HEK293 (cell line): ENCODE results near the gene SH3BGRL3.
A peak's percentile ranks its signal among the peaks of the same experiment; 100 is the strongest.

Experiments used
- CTCF ChIA-PET: fragments of 350-600 bp; formaldehyde crosslinking; extraction: SDS; loops from one replicate; lab custom pipeline; 2021; ENCODE audit warnings: antibody characterized with exemption; lab: Yijun Ruan, JAX
- POLR2A ChIA-PET: fragments of 300-600 bp; formaldehyde crosslinking; extraction: SDS; loops from one replicate; lab custom pipeline; 2020; ENCODE audit warnings: antibody characterized with exemption, inconsistent platforms; lab: Yijun Ruan, JAX
- H3K27ac ChIP-seq: fragments of 200-500 bp; sonication (Bioruptor generic); 2 replicates; pipeline ENCODE4 v1.5.1; 2014; ENCODE audit warnings: low read depth, low read length, control low read depth, inconsistent platforms; ENCODE audit errors: extremely low read depth
- H3K36me3 ChIP-seq, 2 experiments: fragments of 200-500 bp in 1 of 2; sonication (Bioruptor generic) in 1 of 2; 1 replicate in 1 of 2; 2 replicates in 1 of 2; pipeline ENCODE4 v1.5.1; 2014 to 2017; ENCODE audit warnings: inconsistent platforms in 2 of 2, low read length in 2 of 2; ENCODE audit not compliant: control insufficient read depth in 2 of 2, insufficient read depth in 1 of 2
- H3K4me1 ChIP-seq: fragments of 200-500 bp; sonication (Bioruptor generic); 2 replicates; pipeline ENCODE4 v1.5.1; 2014; ENCODE audit warnings: mild to moderate bottlenecking, low read length, inconsistent platforms; ENCODE audit not compliant: control insufficient read depth, insufficient read depth
- H3K4me3 ChIP-seq: 2 replicates; pipeline ENCODE4 v1.5.1; 2011; ENCODE audit warnings: low read depth, mild to moderate bottlenecking, control low read depth, low read length, moderate library complexity
- H3K9me3 ChIP-seq: fragments of 200-500 bp; sonication (Bioruptor generic); 2 replicates; pipeline ENCODE4 v1.5.1; 2014; ENCODE audit warnings: low read depth, low read length, inconsistent platforms; ENCODE audit not compliant: control insufficient read depth, insufficient read depth
- HOXA7 ChIP-seq: sonication (generic); formaldehyde crosslinking; IDR thresholded peaks from 2 replicates; pipeline ENCODE4 v1.8.1; 2022; ENCODE audit warnings: missing genetic modification reagents, borderline replicate concordance
- KLF17 ChIP-seq: fragments of 450-650 bp; formaldehyde crosslinking; IDR thresholded peaks from 2 replicates; pipeline ENCODE4 v1.5.1; 2016; ENCODE audit warnings: missing biosample characterization, missing genetic modification characterization
- SCRT2 ChIP-seq: fragments of 450-650 bp; formaldehyde crosslinking; IDR thresholded peaks from 2 replicates; pipeline ENCODE4 v1.5.1; 2016; ENCODE audit warnings: missing biosample characterization, missing genetic modification characterization
- SP3 ChIP-seq: fragments of 450-650 bp; formaldehyde crosslinking; IDR thresholded peaks from 2 replicates; pipeline ENCODE4 v1.5.1; 2016; ENCODE audit warnings: missing biosample characterization, missing genetic modification characterization
- TSHZ1 ChIP-seq: fragments of 450-650 bp; formaldehyde crosslinking; IDR thresholded peaks from 2 replicates; pipeline ENCODE4 v1.5.1; 2016; ENCODE audit warnings: missing biosample characterization, missing genetic modification characterization, borderline replicate concordance
- YY1 ChIP-seq: fragments of 450-650 bp; formaldehyde crosslinking; IDR thresholded peaks from 2 replicates; pipeline ENCODE4 v1.5.1; 2018; ENCODE audit warnings: missing biosample characterization, missing genetic modification characterization
- ZBTB21 ChIP-seq: fragments of 450-650 bp; formaldehyde crosslinking; IDR thresholded peaks from 2 replicates; pipeline ENCODE4 v1.5.1; 2017; ENCODE audit warnings: missing biosample characterization, missing genetic modification characterization
- ZNF132 ChIP-seq: fragments of 450-650 bp; formaldehyde crosslinking; IDR thresholded peaks from 2 replicates; pipeline ENCODE4 v1.5.1; 2017; ENCODE audit warnings: missing biosample characterization, missing genetic modification characterization, borderline replicate concordance
- ZNF148 ChIP-seq: fragments of 450-650 bp; formaldehyde crosslinking; IDR thresholded peaks from 2 replicates; pipeline ENCODE4 v1.5.0; 2017; ENCODE audit warnings: missing biosample characterization, missing genetic modification characterization, borderline replicate concordance
- ZNF184 ChIP-seq: fragments of 450-650 bp; IDR thresholded peaks from 2 replicates; pipeline ENCODE4 v1.5.1; 2018; ENCODE audit warnings: missing biosample characterization, mild to moderate bottlenecking, missing genetic modification characterization
- ZNF302 ChIP-seq: fragments of 450-650 bp; formaldehyde crosslinking; IDR thresholded peaks from 2 replicates; pipeline ENCODE4 v1.5.1; 2016; ENCODE audit warnings: missing biosample characterization, missing genetic modification characterization, low read depth
- ZNF335 ChIP-seq: fragments of 450-650 bp; formaldehyde crosslinking; conservative IDR thresholded peaks from 2 replicates; pipeline ENCODE4 v1.5.1; 2016; ENCODE audit warnings: missing biosample characterization, missing genetic modification characterization
- ZNF48 ChIP-seq: fragments of 450-650 bp; formaldehyde crosslinking; IDR thresholded peaks from 2 replicates; pipeline ENCODE4 v1.5.1; 2016; ENCODE audit warnings: missing biosample characterization, missing genetic modification characterization
- ZNF555 ChIP-seq: fragments of 450-650 bp; formaldehyde crosslinking; conservative IDR thresholded peaks from 2 replicates; pipeline ENCODE4 v1.5.1; 2017; ENCODE audit warnings: missing biosample characterization, mild to moderate bottlenecking, missing genetic modification characterization, inconsistent platforms
- ZNF600 ChIP-seq: fragments of 450-650 bp; formaldehyde crosslinking; IDR thresholded peaks from 2 replicates; pipeline ENCODE4 v1.5.1; 2016; ENCODE audit warnings: missing biosample characterization, missing genetic modification characterization
- ZNF623 ChIP-seq: fragments of 450-650 bp; formaldehyde crosslinking; IDR thresholded peaks from 2 replicates; pipeline ENCODE4 v1.5.1; 2016; ENCODE audit warnings: missing biosample characterization, missing genetic modification characterization
- ZNF639 ChIP-seq: fragments of 450-650 bp; formaldehyde crosslinking; IDR thresholded peaks from 2 replicates; pipeline ENCODE4 v1.5.1; 2016; ENCODE audit warnings: missing biosample characterization, missing genetic modification characterization
- TF ChIP-seq, protein P1 (sequence below): fragments of 450-650 bp; formaldehyde crosslinking; IDR thresholded peaks from 2 replicates; pipeline ENCODE4 v1.5.1; 2016; ENCODE audit warnings: missing biosample characterization, missing genetic modification characterization

The SH3BGRL3 gene

GRCh38 chr1:26306290-26307229, 26.7 kb downstream of the SH3BGRL3 start, which contains the start of gene UBXN11 (continued):
- TF ChIP-seq, protein P1, sequence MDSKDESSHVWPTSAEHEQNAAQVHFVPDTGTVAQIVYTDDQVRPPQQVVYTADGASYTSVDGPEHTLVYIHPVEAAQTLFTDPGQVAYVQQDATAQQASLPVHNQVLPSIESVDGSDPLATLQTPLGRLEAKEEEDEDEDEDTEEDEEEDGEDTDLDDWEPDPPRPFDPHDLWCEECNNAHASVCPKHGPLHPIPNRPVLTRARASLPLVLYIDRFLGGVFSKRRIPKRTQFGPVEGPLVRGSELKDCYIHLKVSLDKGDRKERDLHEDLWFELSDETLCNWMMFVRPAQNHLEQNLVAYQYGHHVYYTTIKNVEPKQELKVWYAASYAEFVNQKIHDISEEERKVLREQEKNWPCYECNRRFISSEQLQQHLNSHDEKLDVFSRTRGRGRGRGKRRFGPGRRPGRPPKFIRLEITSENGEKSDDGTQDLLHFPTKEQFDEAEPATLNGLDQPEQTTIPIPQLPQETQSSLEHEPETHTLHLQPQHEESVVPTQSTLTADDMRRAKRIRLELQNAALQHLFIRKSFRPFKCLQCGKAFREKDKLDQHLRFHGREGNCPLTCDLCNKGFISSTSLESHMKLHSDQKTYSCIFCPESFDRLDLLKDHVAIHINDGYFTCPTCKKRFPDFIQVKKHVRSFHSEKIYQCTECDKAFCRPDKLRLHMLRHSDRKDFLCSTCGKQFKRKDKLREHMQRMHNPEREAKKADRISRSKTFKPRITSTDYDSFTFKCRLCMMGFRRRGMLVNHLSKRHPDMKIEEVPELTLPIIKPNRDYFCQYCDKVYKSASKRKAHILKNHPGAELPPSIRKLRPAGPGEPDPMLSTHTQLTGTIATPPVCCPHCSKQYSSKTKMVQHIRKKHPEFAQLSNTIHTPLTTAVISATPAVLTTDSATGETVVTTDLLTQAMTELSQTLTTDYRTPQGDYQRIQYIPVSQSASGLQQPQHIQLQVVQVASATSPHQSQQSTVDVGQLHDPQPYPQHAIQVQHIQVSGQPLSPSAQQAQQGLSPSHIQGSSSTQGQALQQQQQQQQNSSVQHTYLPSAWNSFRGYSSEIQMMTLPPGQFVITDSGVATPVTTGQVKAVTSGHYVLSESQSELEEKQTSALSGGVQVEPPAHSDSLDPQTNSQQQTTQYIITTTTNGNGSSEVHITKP (tag by site-specific recombination) = peak; percentile 76
- TF ChIP-seq TSHZ1 (tag by site-specific recombination) (no peak), ZNF132 (tag by site-specific recombination) (no peak), HOXA7 (no peak), ZNF148 (tag by site-specific recombination) (no peak), ZNF302 (tag by site-specific recombination) (no peak), YY1 (tag by site-specific recombination) (peak; percentile 85), ZNF48 (tag by site-specific recombination) (no peak), ZNF639 (tag by site-specific recombination) (no peak), ZNF623 (tag by site-specific recombination) (no peak), ZNF184 (tag by site-specific recombination) (no peak), ZBTB21 (tag by site-specific recombination) (no peak)

DNA sequence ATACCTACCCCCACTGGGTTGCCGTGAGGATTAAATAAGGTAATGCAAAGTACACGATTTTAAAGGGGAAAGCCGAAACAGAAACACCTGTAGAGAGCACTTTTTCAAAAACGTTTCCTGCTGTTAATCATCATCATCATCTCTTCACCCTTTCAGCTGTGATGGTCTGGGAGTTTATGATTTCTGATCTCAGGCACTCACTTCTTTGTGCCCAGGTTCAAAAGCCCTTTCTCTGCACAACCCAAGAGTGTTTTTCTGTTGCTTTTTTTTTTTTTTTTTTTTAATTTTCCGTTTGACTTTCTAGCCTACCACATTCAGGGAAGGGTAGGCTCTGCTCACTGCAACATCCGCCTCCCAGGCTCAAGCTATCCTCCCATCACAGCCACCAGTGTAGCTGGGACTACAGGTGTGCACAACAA, 27.5 kb downstream of the SH3BGRL3 start:
- H3K36me3 ChIP-seq = no peaks in the 10 kb centered on the region
- POLR2A ChIA-PET = interaction anchor here (0.7 to 1.4 kb wide), 3 partner anchors 14 to 124 kb away, joined by 3 to 5 read pairs (median 3); partner anchors contain the start of gene DHDDS
- no peak overlapping the region for H3K27ac ChIP-seq

More for the DNA sequence above, 27.5 kb downstream of the SH3BGRL3 start:
- TF ChIP-seq ZNF600 (tag by site-specific recombination) = no peak
- no peak; the same call in 1 of the 2 replicates for TF ChIP-seq ZNF335
- no peak for TF ChIP-seq SP3 (tag by site-specific recombination)
- no peak for TF ChIP-seq KLF17
- TF ChIP-seq ZNF555 = no peak
- TF ChIP-seq SCRT2 (tag by site-specific recombination) = peak; percentile 81
- no peaks in the 10 kb centered on the region for H3K4me1 ChIP-seq
- no peaks in the 10 kb centered on the region for H3K9me3 ChIP-seq
- CTCF ChIA-PET = interaction anchor here (0.6 to 6.7 kb wide), 7 partner anchors 13 to 307 kb away, joined by 3 to 39 read pairs (median 5); no protein-coding TSS in a partner anchor
- H3K4me3 ChIP-seq = no peak overlapping the region
